BLaER1 treated with 17β-estradiol and CSF1 and Interleukin-3, amounts not matched to agents 10 nM and 100 nM (cell line): ENCODE data around the gene RSBN1.
"Not testable (repeated sequence)": the region's sequence is repeated elsewhere in the genome, so short reads cannot be mapped to it uniquely, and the experiment has no call there.

Source experiments
- H3K27ac ChIP-seq, 11 experiments: shearing (Covaris generic); formaldehyde crosslinking; 2 replicates each; pipeline ENCODE4 v1.8.1; 2022
- H3K27me3 ChIP-seq, 11 experiments: shearing (Covaris generic); formaldehyde crosslinking; 2 replicates each; pipeline ENCODE4 v1.8.1; 2022
- H3K36me3 ChIP-seq, 11 experiments: shearing (Covaris generic); formaldehyde crosslinking; 2 replicates each; pipeline ENCODE4 v1.8.1; 2022
- H3K4me1 ChIP-seq, 10 experiments: shearing (Covaris generic); formaldehyde crosslinking; 2 replicates each; pipeline ENCODE4 v1.8.1; 2022
- H3K4me2 ChIP-seq, 11 experiments: shearing (Covaris generic); formaldehyde crosslinking; 2 replicates each; pipeline ENCODE4 v1.8.1; 2022
- H3K4me3 ChIP-seq, 10 experiments: shearing (Covaris generic); formaldehyde crosslinking; 2 replicates each; pipeline ENCODE4 v1.8.1; 2022
- H3K9ac ChIP-seq, 11 experiments: shearing (Covaris generic); formaldehyde crosslinking; 2 replicates each; pipeline ENCODE4 v1.8.1; 2022
- H3K9me3 ChIP-seq, 11 experiments: shearing (Covaris generic); formaldehyde crosslinking; replicated peaks in 1 of 11; 2 replicates each; pipeline ENCODE4 v1.8.1; 2022
- H4K20me1 ChIP-seq, 11 experiments: shearing (Covaris generic); formaldehyde crosslinking; 2 replicates each; pipeline ENCODE4 v1.8.1; 2022
- Cebpa-rat ChIP-seq, 11 experiments: shearing (Covaris generic); IDR thresholded peaks; 2 replicates each; pipeline ENCODE4 v1.8.1; 2022

RSBN1 gene

DNA sequence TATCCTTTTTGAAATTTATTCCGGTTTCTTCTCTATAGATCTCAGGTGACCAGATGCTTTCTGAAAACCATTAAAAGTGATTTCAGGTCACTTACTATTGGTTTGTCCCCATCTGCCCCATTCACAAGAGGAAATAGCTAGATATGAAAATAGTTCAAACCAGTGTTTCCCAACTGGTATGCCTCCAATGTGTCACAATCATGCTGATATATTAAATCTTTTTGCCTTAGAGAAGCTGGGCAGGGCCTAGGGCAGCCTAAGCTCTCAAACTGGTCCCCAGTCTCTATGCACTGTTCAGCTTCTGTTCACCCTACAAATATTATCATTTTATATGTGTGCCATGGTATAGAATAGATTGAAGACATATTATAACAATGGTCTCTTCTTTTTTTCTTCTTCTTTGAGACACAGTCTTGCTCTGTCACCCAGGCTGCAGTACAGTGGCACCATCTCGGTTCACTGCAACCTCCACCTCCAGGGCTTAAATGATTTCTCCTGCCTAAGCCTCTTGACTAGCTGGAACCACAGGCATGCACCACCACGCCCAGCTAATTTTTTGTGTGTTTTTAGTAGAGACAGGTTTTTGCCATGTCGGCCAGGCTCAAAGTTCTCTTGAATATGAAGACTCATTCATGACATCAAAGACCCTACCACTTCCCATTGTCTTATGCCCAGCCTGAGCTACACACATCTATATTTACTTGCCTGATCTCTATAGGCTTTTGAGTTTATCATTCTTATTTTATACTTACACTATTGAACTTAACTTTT is 43.5 kb upstream of the RSBN1 start:
- Histone ChIP-seq H3K4me2 (no peak overlapping the region), H3K4me1 (peaks cover 18 to 34% (median 28%) of the 10 kb centered on the region in 10 experiments), H3K36me3 (peaks cover 0 to 79% (median 15%) of the 10 kb centered on the region in 11 experiments; a peak in 14 of 22 replicates), H3K4me3 (no peak overlapping the region), H3K27me3 (no peaks in the 10 kb centered on the region), H4K20me1 (no peaks in the 10 kb centered on the region), H3K9me3 (peaks cover 0 to 10% (median 0%) of the 10 kb centered on the region in 11 experiments; a peak in 2 of 22 replicates), H3K9ac (no peak overlapping the region), H3K27ac (no peak overlapping the region)
- TF ChIP-seq Cebpa-rat (IDR thresholded peaks at IDR 0.05), result no peak

DNA sequence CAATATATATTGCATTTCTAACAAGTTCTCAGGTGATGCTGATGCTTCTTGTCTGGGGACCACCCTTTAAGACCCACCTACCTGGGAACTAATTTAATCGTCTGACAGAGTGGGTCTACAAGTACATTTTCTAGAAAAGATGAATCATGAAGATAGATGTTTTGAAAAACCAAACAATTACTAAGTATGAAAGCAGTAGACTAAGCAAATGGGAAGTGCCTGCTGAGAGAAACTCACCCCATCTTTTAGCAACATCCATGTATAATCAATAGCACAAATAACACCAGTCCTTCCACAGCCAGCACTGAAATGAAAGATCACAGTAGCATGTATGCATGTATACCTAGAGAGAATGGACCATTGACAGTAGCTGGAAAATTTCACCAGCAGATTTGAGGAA is 42.0 kb upstream of the RSBN1 start:
- TF ChIP-seq Cebpa-rat (IDR thresholded peaks at IDR 0.05), result no peak
- H3K4me2 ChIP-seq, result no peak overlapping the region
- no peak overlapping the region for H3K4me3 ChIP-seq

DNA sequence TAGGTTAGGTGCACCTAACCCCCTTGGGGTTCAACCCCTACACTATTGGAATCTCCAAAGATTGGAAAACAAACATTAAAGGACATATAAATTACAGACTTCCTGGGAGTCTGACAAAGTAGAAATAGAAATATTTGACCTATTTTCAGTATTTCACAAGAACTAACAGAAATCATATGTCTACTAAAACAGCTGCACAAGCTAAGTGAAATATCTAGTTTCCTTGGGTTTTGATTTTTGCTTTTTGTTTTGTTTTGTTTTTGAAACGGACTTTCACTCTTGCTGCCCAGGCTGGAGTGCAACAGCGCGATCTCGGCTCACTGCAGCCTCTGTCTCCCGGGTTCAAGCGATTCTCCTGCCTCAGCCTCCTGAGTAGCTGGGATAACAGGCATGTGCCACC is 40.4 kb upstream of the RSBN1 start:
- not testable (repeated sequence) for H3K27ac ChIP-seq, H3K4me1 ChIP-seq, H4K20me1 ChIP-seq, H3K4me2 ChIP-seq, H3K9ac ChIP-seq, H3K4me3 ChIP-seq, H3K27me3 ChIP-seq
- Histone ChIP-seq H3K36me3 (peaks cover 0 to 93% (median 23%) of the 10 kb centered on the region in 11 experiments; a peak in 17 of 22 replicates), H3K9me3 (peaks cover 0 to 17% (median 5%) of the 10 kb centered on the region in 11 experiments; a peak in 15 of 22 replicates)

More for the DNA sequence above, 42.0 kb upstream of the RSBN1 start:
- H3K4me1 ChIP-seq, result peaks cover 8 to 20% (median 15%) of the 10 kb centered on the region in 10 experiments
- peaks cover 0 to 94% (median 15%) of the 10 kb centered on the region in 11 experiments; a peak in 15 of 22 replicates for H3K36me3 ChIP-seq
- H3K9me3 ChIP-seq, result peaks cover 0 to 10% (median 3%) of the 10 kb centered on the region in 11 experiments; a peak in 7 of 22 replicates
- H4K20me1 ChIP-seq, result no peaks in the 10 kb centered on the region
- H3K27ac ChIP-seq, result no peak overlapping the region
- H3K9ac ChIP-seq, result no peak overlapping the region
- no peaks in the 10 kb centered on the region for H3K27me3 ChIP-seq

- no peak overlapping the region for H3K9ac ChIP-seq
- H4K20me1 ChIP-seq, result no peaks in the 10 kb centered on the region
- peaks cover 0 to 7% (median 1%) of the 10 kb centered on the region in 10 experiments; a peak in 2 of 20 replicates for H3K4me1 ChIP-seq
- TF ChIP-seq Cebpa-rat (IDR thresholded peaks at IDR 0.05), result no peak
- no peaks in the 10 kb centered on the region for H3K27me3 ChIP-seq
- H3K27ac ChIP-seq, result no peak overlapping the region
- peaks cover 2 to 28% (median 12%) of the 10 kb centered on the region in 11 experiments; a peak in 17 of 22 replicates for H3K9me3 ChIP-seq
- H3K36me3 ChIP-seq, result peaks cover 0 to 89% (median 18%) of the 10 kb centered on the region in 11 experiments; a peak in 15 of 22 replicates
- no peak overlapping the region for H3K4me3 ChIP-seq
- peak overlapping the region in 2 of 11 experiments; percentile 12 to 24; a peak in 1 of 22 replicates for H3K4me2 ChIP-seq
These were observed 38.0 kb upstream of the RSBN1 start for GRCh38 chr1:113850127-113850796.

- Histone ChIP-seq H3K9ac (no peak overlapping the region), H3K4me3 (no peak overlapping the region), H3K27me3 (no peaks in the 10 kb centered on the region), H3K9me3 (peaks cover 2 to 28% (median 12%) of the 10 kb centered on the region in 11 experiments; a peak in 17 of 22 replicates), H3K27ac (no peak overlapping the region), H4K20me1 (no peaks in the 10 kb centered on the region), H3K4me1 (peaks cover 0 to 7% (median 1%) of the 10 kb centered on the region in 10 experiments; a peak in 2 of 20 replicates), H3K4me2 (no peak overlapping the region), H3K36me3 (peaks cover 0 to 81% (median 12%) of the 10 kb centered on the region in 11 experiments; a peak in 15 of 22 replicates)
- TF ChIP-seq Cebpa-rat (IDR thresholded peaks at IDR 0.05), result no peak
These were observed 36.8 kb upstream of the RSBN1 start for GRCh38 chr1:113849072-113849471.

DNA sequence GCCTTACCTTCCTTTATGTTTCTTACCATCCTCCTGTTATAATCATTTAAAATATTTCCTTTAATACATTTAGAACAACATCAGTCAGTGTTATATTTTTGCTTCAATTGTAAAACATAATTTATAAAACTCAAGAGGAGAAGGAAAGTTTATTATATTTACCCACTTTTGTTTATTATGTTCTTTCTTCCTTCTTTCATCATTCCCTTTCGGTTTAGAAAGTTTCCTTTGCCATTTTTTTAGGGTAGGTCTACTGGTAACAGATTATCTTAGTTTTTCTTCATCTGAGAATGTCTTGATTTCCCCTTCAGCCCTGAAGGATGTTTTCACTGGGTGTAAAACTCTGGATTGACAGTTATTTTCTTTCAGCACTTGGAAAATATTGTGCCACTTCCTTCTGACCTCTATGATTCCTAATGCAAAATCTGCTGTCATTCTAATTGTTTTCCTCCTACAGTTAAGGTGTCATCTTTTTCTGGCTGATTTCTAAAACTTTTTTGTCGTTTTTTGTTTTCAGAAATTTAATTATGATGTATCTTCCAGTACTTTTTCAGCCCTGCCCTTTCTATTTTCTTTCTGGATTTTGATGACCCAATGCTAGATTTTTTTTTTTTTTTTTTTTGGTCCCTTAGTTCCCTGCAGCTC is 34.2 kb upstream of the RSBN1 start:
- Histone ChIP-seq H3K4me1 (peaks cover 0 to 7% (median 1%) of the 10 kb centered on the region in 10 experiments; a peak in 2 of 20 replicates), H3K27me3 (no peaks in the 10 kb centered on the region), H3K9me3 (peaks cover 2 to 30% (median 21%) of the 10 kb centered on the region in 11 experiments; a peak in 17 of 22 replicates), H3K36me3 (peaks cover 0 to 80% (median 12%) of the 10 kb centered on the region in 11 experiments; a peak in 16 of 22 replicates), H3K9ac (no peak overlapping the region), H3K4me3 (no peak overlapping the region), H3K4me2 (no peak overlapping the region), H3K27ac (no peak overlapping the region), H4K20me1 (no peaks in the 10 kb centered on the region)
- no peak for TF ChIP-seq Cebpa-rat (IDR thresholded peaks at IDR 0.05)

DNA sequence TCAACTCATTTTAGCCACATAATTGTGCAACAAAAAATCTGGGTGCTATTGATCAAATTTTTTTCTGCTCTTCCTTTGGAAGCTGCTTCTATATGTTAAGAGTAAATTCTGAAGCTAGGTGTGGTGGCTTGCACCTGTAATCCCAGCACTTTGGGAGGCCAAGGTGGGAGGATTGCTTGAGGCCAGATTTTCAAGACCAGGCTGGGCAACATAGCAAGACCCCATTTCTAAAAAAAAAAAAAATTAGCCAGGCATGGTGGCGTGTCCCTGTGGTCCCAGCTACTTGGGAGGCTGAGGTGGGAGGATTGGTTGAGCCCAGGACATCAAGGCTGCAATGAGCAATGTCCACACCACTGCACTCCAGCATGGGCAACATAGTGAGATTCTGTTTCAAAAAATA is 24.3 kb upstream of the RSBN1 start:
- no peaks in the 10 kb centered on the region for H4K20me1 ChIP-seq
- H3K4me2 ChIP-seq, result no peak overlapping the region
- TF ChIP-seq Cebpa-rat (IDR thresholded peaks at IDR 0.05), result no peak
- H3K4me1 ChIP-seq, result peaks cover 0 to 4% (median 0%) of the 10 kb centered on the region in 10 experiments; a peak in 2 of 20 replicates
- H3K27me3 ChIP-seq, result no peaks in the 10 kb centered on the region
- no peak overlapping the region for H3K4me3 ChIP-seq
- H3K27ac ChIP-seq, result no peak overlapping the region
- H3K9ac ChIP-seq, result no peak overlapping the region
- peaks cover 0 to 65% (median 0%) of the 10 kb centered on the region in 11 experiments; a peak in 11 of 22 replicates for H3K36me3 ChIP-seq
- peaks cover 0 to 7% (median 0%) of the 10 kb centered on the region in 11 experiments; a peak in 5 of 22 replicates for H3K9me3 ChIP-seq

DNA sequence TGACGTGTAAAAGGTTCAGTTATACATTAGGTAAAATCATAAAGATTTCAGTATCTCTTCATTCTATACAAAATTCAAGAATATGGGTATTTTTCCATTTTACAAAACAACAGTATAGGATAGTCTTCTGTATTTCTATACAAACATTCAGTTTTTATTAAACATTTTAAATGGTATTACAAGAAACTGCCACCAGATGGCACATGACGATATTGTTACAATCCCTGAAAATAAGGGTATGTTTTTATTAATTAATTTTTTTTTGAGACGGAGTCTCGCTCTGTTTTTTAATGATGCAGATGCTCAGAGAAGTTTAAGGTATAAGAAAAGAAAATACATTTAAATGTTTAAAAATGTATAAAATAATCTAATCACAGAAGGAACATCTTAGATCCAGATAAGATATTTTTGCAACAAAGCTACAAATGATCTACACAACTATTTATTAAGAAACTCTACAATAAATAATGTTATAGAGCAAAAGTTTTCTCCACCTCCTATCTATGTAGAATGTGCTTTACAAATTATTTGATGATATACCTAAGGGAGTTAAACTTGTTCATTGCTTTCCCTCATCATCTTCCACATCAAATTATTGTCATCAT is 23.5 kb upstream of the RSBN1 start:
- no peak overlapping the region for H3K4me3 ChIP-seq
- TF ChIP-seq Cebpa-rat (IDR thresholded peaks at IDR 0.05), result no peak
- no peak overlapping the region for H3K27ac ChIP-seq
- H3K4me1 ChIP-seq, result peaks cover 0 to 4% (median 0%) of the 10 kb centered on the region in 10 experiments; a peak in 2 of 20 replicates
- no peaks in the 10 kb centered on the region for H3K27me3 ChIP-seq
- H3K9me3 ChIP-seq, result no peaks in the 10 kb centered on the region; a peak in 1 of 22 replicates
- H3K4me2 ChIP-seq, result no peak overlapping the region
- no peaks in the 10 kb centered on the region for H4K20me1 ChIP-seq
- H3K36me3 ChIP-seq, result peaks cover 0 to 60% (median 0%) of the 10 kb centered on the region in 11 experiments; a peak in 10 of 22 replicates
- H3K9ac ChIP-seq, result no peak overlapping the region
